DLD1 (cell line): ENCODE measurements around the gene ADK.

Source experiments
- in situ Hi-C: cut with HindIII; loops from 2 replicates; pipeline ENCODE4 v1.10.0; 2017; ENCODE audit warnings: low sequenced_read_pairs

ADK gene

GRCh38 chr10:74685564-74685963 lies 534.5 kb downstream of the ADK start:
- in situ Hi-C loops, result no loop called here

GRCh38 chr10:74690393-74690792 lies 539.4 kb downstream of the ADK start:
- in situ Hi-C loops, result no loop called here

GRCh38 chr10:74691164-74691563 lies 540.1 kb downstream of the ADK start:
- in situ Hi-C loops, result no loop called here

GRCh38 chr10:74704629-74705357 lies 553.8 kb downstream of the ADK start:
- in situ Hi-C loops, result no loop called here

GRCh38 chr10:74705358-74705980 lies 554.4 kb downstream of the ADK start:
- in situ Hi-C loops, result no loop called here

- in situ Hi-C loops, result no loop called here
Measured at GRCh38 chr10:74706966-74707365, 555.9 kb downstream of the ADK start.

GRCh38 chr10:74708246-74708645 lies 557.2 kb downstream of the ADK start:
- in situ Hi-C loops, result no loop called here

GRCh38 chr10:74718208-74718607 lies 567.2 kb downstream of the ADK start:
- in situ Hi-C loops, result no loop called here

- in situ Hi-C loops, result no loop called here
Measured at GRCh38 chr10:74728225-74728624, 577.2 kb downstream of the ADK start.

GRCh38 chr10:74730246-74730645 lies 579.2 kb downstream of the ADK start:
- in situ Hi-C loops, result loop anchor here (10.0 kb wide), 1 partner anchor 295 kb away; no protein-coding TSS in a partner anchor

- in situ Hi-C loops, result loop anchor here (10.0 kb wide), 1 partner anchor 291 kb away; no protein-coding TSS in a partner anchor
Measured at GRCh38 chr10:74733612-74734011, 582.6 kb downstream of the ADK start.

GRCh38 chr10:74736029-74736428 lies 585.0 kb downstream of the ADK start:
- in situ Hi-C loops, result loop anchor here (10.0 kb wide), 1 partner anchor 289 kb away; no protein-coding TSS in a partner anchor

- in situ Hi-C loops, result loop anchor here (10.0 kb wide), 1 partner anchor 287 kb away; no protein-coding TSS in a partner anchor
Measured at GRCh38 chr10:74738052-74738451, 587.0 kb downstream of the ADK start.

- in situ Hi-C loops, result loop anchor here (10.0 kb wide), 1 partner anchor 286 kb away; no protein-coding TSS in a partner anchor
Measured at GRCh38 chr10:74738542-74738941, 587.5 kb downstream of the ADK start.

- in situ Hi-C loops, result loop anchor here (10.0 kb wide), 1 partner anchor 286 kb away; no protein-coding TSS in a partner anchor
Measured at GRCh38 chr10:74738985-74739567, 588.1 kb downstream of the ADK start.

GRCh38 chr10:74743401-74743800 lies 592.4 kb downstream of the ADK start:
- in situ Hi-C loops, result no loop called here

- in situ Hi-C loops, result no loop called here
Measured at GRCh38 chr10:74745449-74745848, 594.4 kb downstream of the ADK start.

- in situ Hi-C loops, result no loop called here
Measured at GRCh38 chr10:74746813-74747212, 595.8 kb downstream of the ADK start.

GRCh38 chr10:74748468-74749031 lies 597.5 kb downstream of the ADK start:
- in situ Hi-C loops, result no loop called here

- in situ Hi-C loops, result no loop called here
Measured at GRCh38 chr10:74750848-74751274, 599.8 kb downstream of the ADK start.

GRCh38 chr10:74752371-74753040 lies 601.5 kb downstream of the ADK start:
- in situ Hi-C loops, result no loop called here
